Endothelial cell of umbilical vein (primary cell): Measurements from ENCODE around the gene RAC3. TPM values are rescaled to one million over a fixed set of nuclear protein-coding genes. Genes with fewer than 3 reads are reported as not detected.

ENCODE experiments used
- BruUV-seq: library from RNA; stranded (reverse); fragments of 400-500 nt; replicated peaks from 2 replicates; lab custom pipeline; 2021; lab: Mats Ljungman, UMichigan
- CTCF ChIA-PET: fragments of 300-600, 350-600 bp; sonication (Branson Sonifier 250); formaldehyde crosslinking; loops from one replicate; lab custom pipeline; 2021; ENCODE audit warnings: antibody characterized with exemption, inconsistent platforms; lab: Charles Lee
- POLR2A ChIA-PET: fragments of 300-600, 350-600 bp; sonication (Branson Sonifier 250); formaldehyde crosslinking; loops from one replicate; lab custom pipeline; 2021; ENCODE audit warnings: antibody characterized with exemption, inconsistent platforms; lab: Charles Lee
- DNase-seq: peaks from one replicate; pipeline ENCODE4 v3.0.0-alpha.2; 2011; ENCODE audit warnings: low read depth, low spot score
- FAIRE-seq: peaks from 2 replicates; lab custom pipeline; 2011; peaks lifted over from hg19 to GRCh38; lab: Jason Lieb, UNC
- H2AFZ ChIP-seq: 2 replicates; pipeline ENCODE4 v1.6.0; 2012; ENCODE audit warnings: low read depth, low read length, control low read depth, inconsistent platforms
- H3K27ac ChIP-seq: 2 replicates; pipeline ENCODE4 v1.5.1; 2011; ENCODE audit warnings: low read depth, mild to moderate bottlenecking, control low read depth, low read length, moderate library complexity; ENCODE audit not compliant: insufficient read depth
- H3K27me3 ChIP-seq, 2 experiments: 2 replicates each; pipeline versions ENCODE4 v1.6.0 to v1.6.1; 2011; ENCODE audit warnings: low read length in 2 of 2, mixed read lengths in 1 of 2; ENCODE audit not compliant: control insufficient read depth in 2 of 2, insufficient read depth in 2 of 2
- H3K36me3 ChIP-seq, 2 experiments: 2 replicates in 1 of 2; 3 replicates in 1 of 2; pipeline ENCODE4 v1.5.1; 2011; ENCODE audit warnings: low read length in 2 of 2, mild to moderate bottlenecking in 1 of 2, moderate library complexity in 1 of 2; ENCODE audit not compliant: control insufficient read depth in 2 of 2, insufficient read depth in 2 of 2; ENCODE audit errors: extremely low read depth in 1 of 2
- H3K4me1 ChIP-seq: 3 replicates; pipeline ENCODE4 v1.5.1; 2011; ENCODE audit warnings: mild to moderate bottlenecking, low read length; ENCODE audit not compliant: control insufficient read depth, insufficient read depth; ENCODE audit errors: extremely low read depth
- H3K4me2 ChIP-seq: 2 replicates; pipeline ENCODE4 v1.6.1; 2011; ENCODE audit warnings: low read length, control low read depth, mixed read lengths; ENCODE audit not compliant: insufficient read depth
- H3K4me3 ChIP-seq, 3 experiments: fragments of 200-600 bp in 1 of 3; sonication (generic), shearing (Covaris generic) in 1 of 3; replicated peaks in 1 of 3; 2 replicates each; pipeline ENCODE4 v1.5.1; 2011 to 2016; ENCODE audit warnings: control low read depth in 3 of 3, low read length in 3 of 3, mild to moderate bottlenecking in 2 of 3, inconsistent platforms in 1 of 3, low read depth in 1 of 3, moderate library complexity in 1 of 3; ENCODE audit not compliant: insufficient read depth in 1 of 3
- H3K79me2 ChIP-seq: 2 replicates; pipeline ENCODE4 v1.6.0; 2012; ENCODE audit warnings: low read length, inconsistent platforms; ENCODE audit not compliant: control insufficient read depth, insufficient read depth
- H3K9ac ChIP-seq: replicated peaks from 2 replicates; pipeline ENCODE3; 2011; ENCODE audit warnings: low read length, control low read depth; ENCODE audit not compliant: insufficient read depth; ENCODE audit errors: extremely low read depth
- H3K9me1 ChIP-seq: replicated peaks from 3 replicates; pipeline ENCODE4 v1.6.0; 2011; ENCODE audit warnings: mild to moderate bottlenecking, low read length; ENCODE audit not compliant: control insufficient read depth, insufficient read depth; ENCODE audit errors: extremely low read depth
- H3K9me3 ChIP-seq: replicated peaks from 2 replicates; pipeline ENCODE4 v1.5.1; 2012; ENCODE audit warnings: low read length, inconsistent platforms; ENCODE audit not compliant: control insufficient read depth, insufficient read depth
- H4K20me1 ChIP-seq: replicated peaks from 2 replicates; pipeline ENCODE3; 2011; ENCODE audit warnings: mild to moderate bottlenecking, low read length; ENCODE audit not compliant: control insufficient read depth, insufficient read depth; ENCODE audit errors: extremely low read depth
- FOS ChIP-seq: IDR thresholded peaks from 2 replicates; pipeline ENCODE4 v1.6.1; 2011; ENCODE audit warnings: mild to moderate bottlenecking, low read length, moderate library complexity, borderline replicate concordance; ENCODE audit not compliant: insufficient read depth
- GATA2 ChIP-seq: IDR thresholded peaks from 2 replicates; pipeline ENCODE4 v1.7.0; 2011; ENCODE audit warnings: low read depth, mild to moderate bottlenecking, moderate library complexity, mixed read lengths, low read length; ENCODE audit not compliant: insufficient read length, insufficient read depth
- JUN ChIP-seq: IDR thresholded peaks from 2 replicates; pipeline ENCODE4 v1.6.1; 2011; ENCODE audit warnings: borderline replicate concordance, low read depth; ENCODE audit not compliant: insufficient read length, insufficient read depth
- MYC ChIP-seq: IDR thresholded peaks from one replicate; pipeline ENCODE4 v1.6.1; 2011; ENCODE audit warnings: mild to moderate bottlenecking, low read depth, low read length
- POLR2A ChIP-seq: IDR thresholded peaks from 2 replicates; pipeline ENCODE4 v1.6.1; 2012; ENCODE audit warnings: low read depth, mild to moderate bottlenecking, control low read depth, low read length
- POLR2AphosphoS5 ChIP-seq: IDR thresholded peaks from 2 replicates; pipeline ENCODE4 v1.6.1; 2012; ENCODE audit warnings: low read depth, mild to moderate bottlenecking, control low read depth, low read length, moderate library complexity; ENCODE audit not compliant: insufficient read depth
- dilution Hi-C: fragments of 300-500 bp; cut with MboI; formaldehyde crosslinking; loops from one replicate; pipeline ENCODE4 v1.15.0; 2019; ENCODE audit warnings: low sequenced_read_pairs; ENCODE audit not compliant: extremely low pct_ligation_motif_present
- intact Hi-C: fragments of 100-400 bp; cut with micrococcal nuclease; formaldehyde crosslinking; loops from one replicate; pipeline ENCODE4 v1.10.0; 2022
- polyA plus RNA-seq, 4 experiments: library from polyadenylated mRNA; depleted of rRNA in 3 of 4; stranded (reverse) in 3 of 4; unstranded in 1 of 4; fragments of >200 nt; gene quantifications; 2 replicates each; pipeline versions ENCODE4 v1.2.1 to v1.2.3, GENCODE V29; 2011 to 2012; ENCODE audit warnings: missing spikeins in 1 of 4
- total RNA-seq: library from RNA; stranded (reverse); gene quantifications from 2 replicates; pipeline ENCODE4 v1.2.3, GENCODE V29; 2021
- TF ChIP-seq, protein P1 (sequence below): IDR thresholded peaks from 2 replicates; pipeline ENCODE4 v1.6.1; 2011; ENCODE audit not compliant: insufficient read depth, insufficient read length
- TF ChIP-seq, protein P2 (sequence below), 2 donors: IDR thresholded peaks; 1 replicate in 1 of 2; 2 replicates in 1 of 2; pipeline ENCODE4 v1.5.1; 2011; ENCODE audit warnings: low read length in 2 of 2, mild to moderate bottlenecking in 2 of 2, moderate library complexity in 2 of 2, control low read depth in 1 of 2, inconsistent platforms in 1 of 2, low read depth in 1 of 2; ENCODE audit not compliant: insufficient read depth in 1 of 2; ENCODE audit errors: extremely low read depth in 1 of 2

The RAC3 gene
- total and polyA plus RNA-seq, 2 donors (not counting 3 experiments of a cell fraction or from before 2014, with no cell fraction given), result 34.1 to 56.0 TPM

DNA sequence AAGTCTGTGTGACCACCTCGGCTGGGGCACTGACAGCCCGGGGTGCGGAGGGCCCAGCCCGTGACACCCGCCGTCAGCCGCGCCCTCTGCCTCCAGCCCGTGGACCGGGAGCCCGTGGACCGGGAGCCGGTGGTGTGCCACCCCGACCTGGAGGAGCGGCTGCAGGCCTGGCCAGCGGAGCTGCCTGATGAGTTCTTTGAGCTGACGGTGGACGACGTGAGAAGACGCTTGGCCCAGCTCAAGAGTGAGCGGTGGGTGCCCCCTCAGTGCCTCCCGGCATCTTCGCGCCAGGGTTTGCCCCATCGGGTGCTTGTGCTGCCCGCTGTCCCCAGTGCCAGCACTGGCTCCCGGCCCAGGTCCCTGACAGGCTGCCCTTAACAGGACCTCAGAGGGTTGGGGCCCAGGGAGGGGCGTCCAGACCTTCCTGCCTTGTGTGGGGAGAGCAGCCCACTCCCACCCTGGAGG lies 22.5 kb upstream of the RAC3 start:
- Histone ChIP-seq H3K4me1 (peaks cover 4% of the 10 kb centered on the region), H3K79me2 (no peaks in the 10 kb centered on the region), H3K27me3 (no peaks in the 10 kb centered on the region), H3K4me3 (no peak overlapping the region), H3K9me3 (no peaks in the 10 kb centered on the region), H3K36me3 (no peaks in the 10 kb centered on the region), H3K27ac (no peak overlapping the region), H4K20me1 (no peaks in the 10 kb centered on the region), H2AFZ (no peak overlapping the region), H3K4me2 (no peak overlapping the region), H3K9me1 (no peaks in the 10 kb centered on the region), H3K9ac (no peak overlapping the region)
- POLR2A ChIA-PET, result no interaction called here
- DNase-seq, result no peak
- CTCF ChIA-PET, result interaction anchor here (0.8 to 1.6 kb wide), 3 partner anchors 11 to 49 kb away, joined by 3 to 7 read pairs (median 3); no protein-coding TSS in a partner anchor
- dilution Hi-C loops, result no loop called here
- no peak for FAIRE-seq
- BruUV-seq, result no TSS peak
- no peak for TF ChIP-seq POLR2A
- TF ChIP-seq JUN, result no peak
- TF ChIP-seq GATA2, result no peak
- no peak for TF ChIP-seq FOS
- no peak for TF ChIP-seq POLR2AphosphoS5
- TF ChIP-seq, protein P1, sequence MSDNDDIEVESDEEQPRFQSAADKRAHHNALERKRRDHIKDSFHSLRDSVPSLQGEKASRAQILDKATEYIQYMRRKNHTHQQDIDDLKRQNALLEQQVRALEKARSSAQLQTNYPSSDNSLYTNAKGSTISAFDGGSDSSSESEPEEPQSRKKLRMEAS, result no peak
- TF ChIP-seq, protein P2, sequence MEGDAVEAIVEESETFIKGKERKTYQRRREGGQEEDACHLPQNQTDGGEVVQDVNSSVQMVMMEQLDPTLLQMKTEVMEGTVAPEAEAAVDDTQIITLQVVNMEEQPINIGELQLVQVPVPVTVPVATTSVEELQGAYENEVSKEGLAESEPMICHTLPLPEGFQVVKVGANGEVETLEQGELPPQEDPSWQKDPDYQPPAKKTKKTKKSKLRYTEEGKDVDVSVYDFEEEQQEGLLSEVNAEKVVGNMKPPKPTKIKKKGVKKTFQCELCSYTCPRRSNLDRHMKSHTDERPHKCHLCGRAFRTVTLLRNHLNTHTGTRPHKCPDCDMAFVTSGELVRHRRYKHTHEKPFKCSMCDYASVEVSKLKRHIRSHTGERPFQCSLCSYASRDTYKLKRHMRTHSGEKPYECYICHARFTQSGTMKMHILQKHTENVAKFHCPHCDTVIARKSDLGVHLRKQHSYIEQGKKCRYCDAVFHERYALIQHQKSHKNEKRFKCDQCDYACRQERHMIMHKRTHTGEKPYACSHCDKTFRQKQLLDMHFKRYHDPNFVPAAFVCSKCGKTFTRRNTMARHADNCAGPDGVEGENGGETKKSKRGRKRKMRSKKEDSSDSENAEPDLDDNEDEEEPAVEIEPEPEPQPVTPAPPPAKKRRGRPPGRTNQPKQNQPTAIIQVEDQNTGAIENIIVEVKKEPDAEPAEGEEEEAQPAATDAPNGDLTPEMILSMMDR (IDR thresholded peaks at IDR 0.05; ENCODE audit: extremely low read depth in 1 of 2, insufficient read depth in 1 of 2, low read depth in 1 of 2, low read length in 2 of 2), result no peak
- no peak for TF ChIP-seq MYC
- intact Hi-C loops, result no loop called here
